CD14-positive monocyte (primary cell): Measurements from ENCODE around the gene RAB40B. TPM values are rescaled to one million over a fixed set of nuclear protein-coding genes. Genes with fewer than 3 reads are reported as not detected.

Experiments
- DNase-seq, 3 donors: peaks; one replicate each; pipeline ENCODE4 v3.0.0-alpha.2; 2011 to 2022
- H2AFZ ChIP-seq: 2 replicates; pipeline ENCODE4 v1.6.0; 2012; ENCODE audit warnings: mild to moderate bottlenecking, low read depth, low read length, inconsistent platforms; ENCODE audit not compliant: insufficient read depth, poor library complexity, severe bottlenecking
- H3K27ac ChIP-seq, 2 donors: 1 replicate in 1 of 2; 2 replicates in 1 of 2; pipeline ENCODE4 v1.5.1; 2012 to 2013; ENCODE audit warnings: low read length in 2 of 2, control low read depth in 1 of 2, inconsistent platforms in 1 of 2, low read depth in 1 of 2, mild to moderate bottlenecking in 1 of 2
- H3K27me3 ChIP-seq, 2 donors: one replicate each; pipeline versions ENCODE4 v1.6.0 to v1.6.1; 2011 to 2013; ENCODE audit warnings: low read length in 2 of 2; ENCODE audit not compliant: control insufficient read depth in 2 of 2, insufficient read depth in 2 of 2
- H3K36me3 ChIP-seq, 2 donors: replicated peaks in 1 of 2; 1 replicate in 1 of 2; 2 replicates in 1 of 2; pipeline versions ENCODE4 v1.5.1 to v1.6.1; 2012 to 2013; ENCODE audit warnings: low read length in 2 of 2, control low read depth in 1 of 2, inconsistent platforms in 1 of 2, mild to moderate bottlenecking in 1 of 2; ENCODE audit not compliant: insufficient read depth in 2 of 2, control insufficient read depth in 1 of 2
- H3K4me1 ChIP-seq, 2 donors: 1 replicate in 1 of 2; 2 replicates in 1 of 2; pipeline versions ENCODE4 v1.5.1 to v1.6.1; 2012 to 2013; ENCODE audit warnings: low read length in 2 of 2, control low read depth in 1 of 2, inconsistent platforms in 1 of 2, mild to moderate bottlenecking in 1 of 2, moderate library complexity in 1 of 2; ENCODE audit not compliant: insufficient read depth in 2 of 2, control insufficient read depth in 1 of 2
- H3K4me2 ChIP-seq: replicated peaks from 2 replicates; pipeline ENCODE3; 2012; ENCODE audit warnings: low read length, moderate library complexity, mild to moderate bottlenecking; ENCODE audit not compliant: poor library complexity, severe bottlenecking; ENCODE audit errors: extremely low read depth
- H3K4me3 ChIP-seq, 3 experiments: fragments of 200-600 bp in 1 of 3; sonication (generic) in 1 of 3; replicated peaks in 1 of 3; 1 replicate in 2 of 3; 2 replicates in 1 of 3; pipeline ENCODE4 v1.5.1; 2011 to 2013; ENCODE audit warnings: low read length in 3 of 3, mild to moderate bottlenecking in 3 of 3, control low read depth in 2 of 3, low read depth in 2 of 3, inconsistent platforms in 1 of 3, moderate library complexity in 1 of 3
- H3K79me2 ChIP-seq: 2 replicates; pipeline ENCODE4 v1.6.0; 2012; ENCODE audit warnings: mild to moderate bottlenecking, control low read depth, inconsistent platforms, low read length, moderate library complexity; ENCODE audit not compliant: insufficient read depth
- H3K9ac ChIP-seq: 2 replicates; pipeline ENCODE4 v1.6.0; 2017; ENCODE audit warnings: low read length, mild to moderate bottlenecking; ENCODE audit not compliant: insufficient read depth, poor library complexity, severe bottlenecking
- H3K9me3 ChIP-seq, 2 donors: replicated peaks in 1 of 2; 1 replicate in 1 of 2; 2 replicates in 1 of 2; pipeline versions ENCODE4 v1.5.1 to v1.6.1; 2012 to 2013; ENCODE audit warnings: low read length in 2 of 2, control low read depth in 1 of 2; ENCODE audit not compliant: control insufficient read depth in 1 of 2, insufficient read depth in 1 of 2
- H4K20me1 ChIP-seq: 2 replicates; pipeline ENCODE4 v1.6.0; 2012; ENCODE audit warnings: mild to moderate bottlenecking, low read length, control low read depth, moderate library complexity; ENCODE audit not compliant: insufficient read depth
- H3K27ac Mint-ChIP-seq, 7 donors: one replicate each; pipeline ENCODE4 v1.8.0; 2020; ENCODE audit warnings: mild to moderate bottlenecking in 7 of 7, mixed read lengths in 7 of 7, moderate library complexity in 6 of 7, inconsistent platforms in 2 of 7
- H3K27me3 Mint-ChIP-seq, 3 donors: one replicate each; pipeline ENCODE4 v1.8.0; 2021 to 2022; ENCODE audit warnings: low read depth in 3 of 3, mild to moderate bottlenecking in 3 of 3, mixed read lengths in 3 of 3, moderate library complexity in 3 of 3, inconsistent platforms in 1 of 3
- H3K36me3 Mint-ChIP-seq, 2 donors: one replicate each; pipeline ENCODE4 v1.8.0; 2020; ENCODE audit warnings: mixed read lengths in 2 of 2, inconsistent platforms in 1 of 2, mild to moderate bottlenecking in 1 of 2
- H3K4me1 Mint-ChIP-seq: one replicate; pipeline ENCODE4 v1.8.0; 2020; ENCODE audit warnings: mild to moderate bottlenecking, mixed read lengths
- H3K4me3 Mint-ChIP-seq, 2 donors: one replicate each; pipeline ENCODE4 v1.8.0; 2020; ENCODE audit warnings: mild to moderate bottlenecking in 2 of 2, mixed read lengths in 2 of 2, moderate library complexity in 1 of 2
- H3K9me3 Mint-ChIP-seq, 7 donors: one replicate each; pipeline ENCODE4 v1.8.0; 2020 to 2022; ENCODE audit warnings: mixed read lengths in 7 of 7, mild to moderate bottlenecking in 6 of 7, moderate library complexity in 6 of 7, inconsistent platforms in 2 of 7
- WGBS: methylation state at CpG from one replicate; pipeline ENCODE4 v1.1.5; 2013; ENCODE audit warnings: missing lambda C conversion rate; ENCODE audit not compliant: insufficient coverage; 5-methylcytosine and 5-hydroxymethylcytosine counted together
- intact Hi-C, 2 donors: fragments of 100-400 bp; cut with micrococcal nuclease; formaldehyde crosslinking; loops; one replicate each; pipeline versions ENCODE4 v1.15.0 to v1.15.1; 2023
- polyA plus RNA-seq, 3 donors: library from polyadenylated mRNA; depleted of rRNA in 1 of 3; unstranded in 2 of 3; stranded (reverse) in 1 of 3; fragments of 300-500 nt in 2 of 3; fragments of >200 nt in 1 of 3; fragmentation: Illumina TruSeq in 2 of 3; gene quantifications; 1 replicate in 2 of 3; 2 replicates in 1 of 3; pipeline ENCODE4 v1.2.3, GENCODE V29; 2012 to 2021
- TF ChIP-seq, protein P1 (sequence below): fragments of 200-600 bp; IDR thresholded peaks from one replicate; pipeline ENCODE4 v1.8.0; 2022; ENCODE audit warnings: antibody characterized with exemption, mild to moderate bottlenecking

The RAB40B gene
- polyA plus RNA-seq, 3 donors = 0.75 to 2.2 (median 0.95) TPM

DNA sequence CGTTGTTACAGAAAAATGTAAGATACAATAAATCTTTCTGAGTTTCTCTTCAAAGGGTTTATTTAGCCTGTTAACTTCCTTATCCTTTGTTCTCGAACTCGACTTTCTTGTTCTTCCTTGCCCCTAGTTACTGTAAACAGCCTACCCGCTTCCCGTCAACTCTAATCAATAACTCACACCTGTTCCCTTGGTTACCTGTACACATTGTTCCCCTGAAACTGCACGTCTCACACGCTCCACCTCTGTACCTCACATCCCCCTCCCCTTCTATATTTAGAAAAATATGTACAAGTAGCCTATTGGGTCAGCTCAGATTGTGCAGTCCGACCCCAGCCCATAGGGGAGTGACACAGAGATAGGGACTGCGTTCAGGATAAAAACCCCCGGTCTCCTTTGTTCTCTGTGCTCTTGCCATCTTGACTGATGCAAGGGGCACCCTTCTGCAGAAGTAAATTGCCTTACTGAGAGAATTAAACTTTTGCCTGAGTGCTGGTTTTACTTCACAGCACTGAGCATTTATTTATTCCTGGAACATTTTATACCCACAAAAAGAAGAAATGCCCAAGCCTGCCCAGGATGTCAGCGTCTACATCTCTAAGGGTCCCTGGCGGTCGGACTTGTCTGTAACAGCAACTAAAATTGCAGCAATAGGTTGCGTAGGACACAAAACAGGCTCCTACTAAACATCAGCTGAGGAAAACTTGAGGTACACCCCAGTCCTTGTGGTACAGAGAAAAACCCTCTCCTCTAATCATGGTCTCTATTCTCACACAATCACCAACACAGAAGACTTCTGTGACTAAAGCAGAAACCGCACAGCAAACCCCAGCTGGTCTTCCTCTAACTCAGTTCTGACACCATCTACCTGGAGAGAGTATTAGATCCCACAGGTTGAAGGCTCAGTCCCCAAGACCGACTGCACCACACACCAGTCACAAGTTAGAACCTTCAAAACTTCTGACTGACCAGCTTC, 61.6 kb downstream of the RAB40B start:
- Histone ChIP-seq H3K27ac (peak overlapping the region in 1 of 2 donors; percentile 3), H3K4me1 (no peaks in the 10 kb centered on the region), H3K79me2 (peaks cover 98% of the 10 kb centered on the region), H3K4me3 (no peak overlapping the region), H3K36me3 (peaks cover 39 to 93% of the 10 kb centered on the region in 2 donors), H3K9me3 (peaks cover 0 to 7% of the 10 kb centered on the region in 2 donors), H3K27me3 (no peaks in the 10 kb centered on the region), H4K20me1 (peaks cover 99% of the 10 kb centered on the region), H3K9ac (no peak overlapping the region), H2AFZ (no peak overlapping the region), H3K4me2 (no peak overlapping the region)
- Mint-ChIP-seq H3K4me1 (peaks cover 3% of the 10 kb centered on the region), H3K27me3 (no peaks in the 10 kb centered on the region), H3K27ac (peak overlapping the region in 3 of 7 donors; percentile 40 to 54 (median 48)), H3K36me3 (peaks cover 55 to 89% of the 10 kb centered on the region in 2 donors), H3K9me3 (peaks cover 0 to 6% (median 5%) of the 10 kb centered on the region in 7 donors), H3K4me3 (no peak overlapping the region)
- WGBS = 96% methylated on average over 8 of the region's 16 CpGs
- TF ChIP-seq, protein P1, sequence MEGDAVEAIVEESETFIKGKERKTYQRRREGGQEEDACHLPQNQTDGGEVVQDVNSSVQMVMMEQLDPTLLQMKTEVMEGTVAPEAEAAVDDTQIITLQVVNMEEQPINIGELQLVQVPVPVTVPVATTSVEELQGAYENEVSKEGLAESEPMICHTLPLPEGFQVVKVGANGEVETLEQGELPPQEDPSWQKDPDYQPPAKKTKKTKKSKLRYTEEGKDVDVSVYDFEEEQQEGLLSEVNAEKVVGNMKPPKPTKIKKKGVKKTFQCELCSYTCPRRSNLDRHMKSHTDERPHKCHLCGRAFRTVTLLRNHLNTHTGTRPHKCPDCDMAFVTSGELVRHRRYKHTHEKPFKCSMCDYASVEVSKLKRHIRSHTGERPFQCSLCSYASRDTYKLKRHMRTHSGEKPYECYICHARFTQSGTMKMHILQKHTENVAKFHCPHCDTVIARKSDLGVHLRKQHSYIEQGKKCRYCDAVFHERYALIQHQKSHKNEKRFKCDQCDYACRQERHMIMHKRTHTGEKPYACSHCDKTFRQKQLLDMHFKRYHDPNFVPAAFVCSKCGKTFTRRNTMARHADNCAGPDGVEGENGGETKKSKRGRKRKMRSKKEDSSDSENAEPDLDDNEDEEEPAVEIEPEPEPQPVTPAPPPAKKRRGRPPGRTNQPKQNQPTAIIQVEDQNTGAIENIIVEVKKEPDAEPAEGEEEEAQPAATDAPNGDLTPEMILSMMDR = no peak
- no peak for DNase-seq
- intact Hi-C loops = no loop called here

DNA sequence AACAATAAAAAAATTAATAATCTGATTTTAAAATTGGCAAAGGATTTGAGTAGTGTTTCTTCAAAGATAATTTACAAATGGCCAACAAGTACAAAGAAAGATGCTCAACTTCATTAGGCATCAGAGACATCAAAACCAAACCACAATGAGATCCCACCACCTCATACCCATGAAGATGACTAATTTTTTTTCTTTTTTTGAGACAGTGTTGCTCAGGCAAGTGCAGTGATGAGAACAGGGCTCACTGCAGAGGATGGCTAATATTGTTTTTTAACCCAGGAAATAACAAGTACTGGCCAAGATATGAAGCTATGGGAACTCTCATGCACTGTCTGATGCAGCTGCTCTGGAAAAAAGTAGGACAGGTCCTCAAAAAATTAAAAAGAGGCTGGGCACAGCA, 65.2 kb downstream of the RAB40B start:
- Histone ChIP-seq H3K9ac (no peak overlapping the region), H2AFZ (no peak overlapping the region), H3K36me3 (peaks cover 38 to 86% of the 10 kb centered on the region in 2 donors), H3K4me1 (peaks cover 5 to 6% of the 10 kb centered on the region in 2 donors), H3K4me3 (no peak overlapping the region), H3K27ac (no peak overlapping the region), H3K79me2 (peaks cover 72% of the 10 kb centered on the region), H3K4me2 (no peak overlapping the region), H3K27me3 (no peaks in the 10 kb centered on the region), H3K9me3 (peaks cover 0 to 7% of the 10 kb centered on the region in 2 donors), H4K20me1 (peaks cover 73% of the 10 kb centered on the region)
- H3K4me1 Mint-ChIP-seq = peaks cover 4% of the 10 kb centered on the region
- no peaks in the 10 kb centered on the region for H3K27me3 Mint-ChIP-seq
- no peak overlapping the region for H3K4me3 Mint-ChIP-seq
- TF ChIP-seq, protein P1 = no peak
- peaks cover 0 to 7% (median 5%) of the 10 kb centered on the region in 7 donors for H3K9me3 Mint-ChIP-seq
- H3K27ac Mint-ChIP-seq = peak overlapping the region in 1 of 7 donors; percentile 18
- H3K36me3 Mint-ChIP-seq = peaks cover 51 to 90% of the 10 kb centered on the region in 2 donors
- intact Hi-C loops = no loop called here
- DNase-seq = no peak
